IPS-NIHi11 (cell line): Measurements from ENCODE around the gene B3GNT5.
A peak's percentile ranks its signal among the peaks of the same experiment; 100 is the strongest.
"Not testable (repeated sequence)": the region's sequence is repeated elsewhere in the genome, so short reads cannot be mapped to it uniquely, and the experiment has no call there.

ENCODE experiments used
- DNase-seq: peaks from one replicate; pipeline ENCODE4 v3.0.0; 2012; ENCODE audit warnings: mixed read lengths, low spot score

The B3GNT5 gene

DNA sequence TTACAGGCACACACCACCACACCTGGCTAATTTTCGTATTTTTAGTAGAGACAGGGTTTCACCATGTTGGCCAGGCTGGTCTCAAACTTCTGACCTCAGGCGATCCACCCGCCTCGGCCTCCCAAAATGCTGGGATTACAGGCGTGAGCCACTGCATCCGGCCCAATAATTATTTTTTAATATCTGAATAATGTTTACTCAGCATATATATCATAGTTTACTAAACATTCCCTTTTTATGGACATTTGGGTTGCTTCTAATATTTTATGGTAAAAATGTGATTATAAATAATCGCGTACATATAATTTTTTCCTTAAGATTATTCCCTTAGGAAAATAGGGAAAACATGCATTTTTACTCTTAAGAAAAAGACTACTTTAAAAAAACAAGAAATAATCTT lies 22.8 kb upstream of the B3GNT5 start:
- not testable (repeated sequence) for DNase-seq

GRCh38 chr3:183230826-183231225 lies 22.2 kb upstream of the B3GNT5 start:
- DNase-seq = no peak

DNA sequence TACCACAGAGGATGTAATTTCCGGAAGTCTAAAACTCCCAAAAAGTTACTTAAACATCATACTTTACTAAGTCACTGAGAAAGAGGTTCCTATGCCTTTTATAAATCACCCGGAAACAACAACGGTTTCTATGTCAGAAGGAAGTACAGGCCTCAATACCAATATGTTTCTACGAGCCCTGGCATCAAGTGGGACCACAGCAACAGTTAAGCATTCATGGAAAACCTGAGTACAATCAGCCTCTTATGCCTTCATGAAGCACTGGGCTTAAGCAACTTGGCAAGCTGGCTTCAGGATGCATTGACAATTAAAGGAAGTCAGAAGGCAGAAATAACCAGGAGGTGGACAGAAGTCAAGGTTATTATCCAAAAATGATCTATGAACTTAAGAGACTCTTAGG lies 19.1 kb upstream of the B3GNT5 start:
- DNase-seq = no peak

DNA sequence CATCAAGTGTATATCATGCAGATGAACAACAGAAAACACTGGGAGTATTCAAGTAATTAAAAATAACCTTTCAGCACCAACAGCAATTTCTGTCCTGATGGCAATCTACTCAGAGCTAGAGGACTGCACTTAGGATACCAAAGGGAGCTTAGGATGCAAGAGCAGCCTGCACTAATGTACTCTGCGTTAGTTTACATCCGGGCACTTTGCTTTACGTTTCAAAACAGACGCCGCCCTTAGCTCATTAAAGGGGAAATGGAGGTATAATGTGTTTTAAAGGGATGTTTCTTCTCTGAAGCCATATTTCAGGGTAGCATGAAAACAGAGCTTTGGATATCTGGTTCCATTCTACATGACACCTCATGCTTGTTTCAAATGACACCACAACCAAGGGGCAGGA lies 14.0 kb upstream of the B3GNT5 start:
- no peak for DNase-seq

DNA sequence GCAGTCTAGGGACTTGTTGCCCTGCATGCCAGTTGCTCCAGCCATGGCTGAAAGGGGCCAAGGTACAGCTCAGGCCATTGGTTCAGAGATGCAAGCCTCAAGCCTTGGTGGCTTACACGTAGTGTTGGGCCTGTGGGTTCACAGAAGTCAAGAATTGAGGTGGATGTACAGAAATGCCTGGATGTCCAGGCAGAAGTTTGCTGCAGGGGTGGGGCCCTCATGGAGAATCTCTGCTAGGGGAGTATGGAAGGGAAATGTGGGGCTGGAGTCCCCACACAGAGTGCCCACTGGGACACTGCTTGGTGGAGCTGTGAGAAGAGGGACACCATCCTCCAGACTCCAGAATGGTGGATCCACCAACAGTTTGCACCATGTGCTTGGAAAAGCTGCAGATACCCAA lies 10.6 kb upstream of the B3GNT5 start:
- no peak for DNase-seq

- DNase-seq = no peak
Measured at GRCh38 chr3:183244219-183244618, 8.8 kb upstream of the B3GNT5 start.

DNA sequence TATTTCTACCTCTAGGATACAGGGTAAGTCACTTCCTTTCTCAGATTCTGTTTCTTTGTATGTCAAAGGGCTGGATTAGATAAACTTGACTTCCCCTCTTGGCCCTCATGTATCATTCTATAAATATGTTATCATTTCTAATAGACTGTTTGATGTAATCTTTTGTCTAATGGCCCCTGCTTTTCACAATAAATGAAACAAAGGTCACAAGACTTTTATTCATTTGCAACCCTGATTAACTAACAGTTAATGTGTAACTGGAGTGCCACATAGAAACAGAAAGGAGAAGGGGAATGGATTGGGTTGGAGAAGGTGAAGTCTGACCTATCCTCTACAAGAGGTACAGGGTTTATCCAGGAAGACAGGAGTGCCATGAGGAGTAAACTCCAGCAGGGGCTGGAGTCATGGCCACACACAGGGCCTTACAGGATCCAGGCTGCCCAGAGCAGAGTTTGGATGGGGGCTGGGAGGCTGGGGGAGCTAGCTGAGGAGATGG lies 8.0 kb upstream of the B3GNT5 start:
- no peak for DNase-seq

DNA sequence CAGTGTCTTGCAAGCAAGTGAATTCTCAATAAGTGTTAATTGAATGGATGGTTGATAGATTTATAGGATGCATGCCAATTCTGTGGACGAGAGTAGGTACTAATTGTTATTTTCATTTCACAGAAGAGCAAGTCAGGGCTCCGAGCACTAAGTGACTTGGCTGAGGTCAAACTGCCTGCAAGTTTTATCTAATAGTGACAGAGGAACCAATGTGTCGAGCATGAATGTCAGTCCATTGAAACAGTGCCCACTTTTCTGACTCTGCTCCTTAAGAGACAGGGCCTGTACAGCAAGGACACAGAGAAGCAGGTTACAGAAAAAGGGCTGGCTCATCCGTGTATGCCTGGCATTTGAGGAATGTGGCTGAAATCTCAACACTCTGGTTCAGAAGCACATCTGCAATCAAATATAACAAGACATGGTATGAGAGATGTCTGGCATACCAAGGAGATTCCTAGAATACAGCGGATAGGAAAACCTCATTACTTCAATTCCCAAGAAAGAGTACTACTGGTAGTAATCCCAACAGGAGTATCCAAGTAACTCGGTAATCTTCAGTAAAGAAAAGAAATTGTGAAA lies 6.0 kb upstream of the B3GNT5 start:
- DNase-seq = no peak

GRCh38 chr3:183249006-183249718 lies 3.9 kb upstream of the B3GNT5 start:
- no peak for DNase-seq

DNA sequence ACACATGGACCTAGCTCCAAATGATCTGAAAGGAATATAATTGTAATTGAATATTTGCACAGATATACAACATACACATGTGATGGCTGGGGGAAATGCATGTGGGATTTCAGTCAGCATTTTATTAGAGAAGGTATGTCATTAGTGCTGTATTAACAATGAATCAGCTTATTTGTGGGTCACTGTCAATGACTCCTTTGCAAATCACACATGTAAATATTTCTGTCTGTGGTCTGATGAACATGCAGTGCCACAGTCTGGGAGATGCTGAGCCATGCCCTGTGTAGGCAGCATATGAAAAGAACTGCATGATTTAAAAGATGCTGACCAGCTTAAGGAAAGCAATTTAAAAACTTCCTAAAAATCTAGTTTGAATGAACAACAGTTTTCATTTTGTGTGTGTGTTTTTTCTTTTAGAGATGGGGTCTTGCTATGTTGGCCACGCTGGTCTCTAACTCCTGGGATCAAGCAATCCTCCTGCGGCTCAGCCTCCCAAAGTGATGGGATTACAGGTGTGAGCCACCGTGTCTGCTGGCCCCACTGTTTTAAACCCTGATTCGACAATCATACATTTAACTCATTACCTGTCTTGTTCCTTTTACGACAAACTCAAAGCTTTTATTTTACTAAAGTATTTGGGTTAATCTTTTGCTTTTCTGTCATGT lies 803 bp upstream of the B3GNT5 start:
- DNase-seq = no peak

DNA sequence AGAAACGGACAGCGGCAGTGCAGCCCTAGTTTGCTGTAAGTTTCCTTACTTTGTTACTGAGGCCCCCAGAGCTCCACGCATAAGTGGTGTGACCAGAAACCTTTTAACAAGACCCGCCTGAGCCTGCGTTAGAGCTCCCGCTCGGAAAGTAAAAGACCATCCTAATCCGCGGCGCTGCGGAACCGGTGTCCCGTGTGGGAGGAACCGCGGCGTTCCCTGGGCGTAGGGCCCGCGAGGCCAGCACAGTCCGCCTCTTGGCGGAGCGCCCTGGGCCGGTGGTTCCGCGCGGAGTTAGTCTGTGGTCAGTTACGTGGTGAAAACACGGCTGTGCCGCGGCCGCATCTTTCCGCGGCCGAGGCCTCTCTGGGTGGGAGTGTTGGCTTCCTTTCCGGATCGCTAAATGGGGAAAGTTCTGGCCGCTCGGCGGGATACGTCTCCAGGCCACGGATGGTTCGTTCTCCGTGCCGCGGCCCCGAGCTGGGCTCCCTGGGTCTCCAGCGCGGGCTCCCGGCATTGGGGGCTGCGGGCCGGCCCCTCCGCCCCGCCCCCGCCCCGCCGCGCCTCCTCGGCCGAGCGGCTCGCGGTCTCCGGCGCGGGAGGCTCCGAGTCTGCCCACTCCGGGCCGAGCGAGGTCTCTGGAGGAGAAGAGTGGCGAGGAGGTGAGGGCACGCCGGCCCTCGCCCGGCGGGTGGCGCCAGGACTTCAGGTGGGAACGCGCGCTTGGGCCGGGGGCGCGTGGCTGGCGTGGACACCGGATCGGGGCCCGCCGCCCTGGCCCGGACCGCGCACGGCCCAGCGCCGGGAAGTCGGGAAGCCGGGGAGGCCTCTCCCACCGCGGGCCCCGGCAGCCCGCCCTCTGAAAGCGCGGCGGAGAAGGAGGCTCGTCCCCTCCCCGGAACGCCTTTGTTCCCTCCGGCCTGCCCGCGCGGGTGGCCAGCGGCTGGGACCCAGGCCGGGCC lies 754 bp downstream of the B3GNT5 start:
- DNase-seq = peak; percentile 70

GRCh38 chr3:183254487-183255347 lies 1.7 kb downstream of the B3GNT5 start:
- no peak for DNase-seq

GRCh38 chr3:183255348-183255730 lies 2.3 kb downstream of the B3GNT5 start:
- DNase-seq = no peak

- no peak for DNase-seq
Measured at GRCh38 chr3:183259087-183259486, 6.0 kb downstream of the B3GNT5 start.

DNA sequence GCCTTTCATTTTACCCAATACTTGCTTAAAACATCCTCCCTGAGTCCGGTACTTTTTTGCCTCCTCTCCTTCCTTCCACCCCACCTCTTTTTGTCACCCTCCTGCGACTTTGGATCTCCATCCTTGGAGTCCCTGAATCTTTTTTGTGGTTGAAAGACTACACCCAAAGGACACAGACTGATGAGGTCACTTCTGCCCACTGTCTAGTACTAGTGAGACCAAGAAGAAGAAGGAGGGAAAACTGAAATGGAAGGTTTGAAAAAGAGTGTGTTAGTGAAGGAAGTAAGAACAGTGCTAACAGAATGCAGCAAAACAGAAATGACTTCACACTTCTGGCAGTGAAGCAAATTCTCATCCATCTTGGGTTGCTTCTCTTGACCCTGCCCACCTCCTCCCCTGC lies 6.6 kb downstream of the B3GNT5 start:
- no peak for DNase-seq

DNA sequence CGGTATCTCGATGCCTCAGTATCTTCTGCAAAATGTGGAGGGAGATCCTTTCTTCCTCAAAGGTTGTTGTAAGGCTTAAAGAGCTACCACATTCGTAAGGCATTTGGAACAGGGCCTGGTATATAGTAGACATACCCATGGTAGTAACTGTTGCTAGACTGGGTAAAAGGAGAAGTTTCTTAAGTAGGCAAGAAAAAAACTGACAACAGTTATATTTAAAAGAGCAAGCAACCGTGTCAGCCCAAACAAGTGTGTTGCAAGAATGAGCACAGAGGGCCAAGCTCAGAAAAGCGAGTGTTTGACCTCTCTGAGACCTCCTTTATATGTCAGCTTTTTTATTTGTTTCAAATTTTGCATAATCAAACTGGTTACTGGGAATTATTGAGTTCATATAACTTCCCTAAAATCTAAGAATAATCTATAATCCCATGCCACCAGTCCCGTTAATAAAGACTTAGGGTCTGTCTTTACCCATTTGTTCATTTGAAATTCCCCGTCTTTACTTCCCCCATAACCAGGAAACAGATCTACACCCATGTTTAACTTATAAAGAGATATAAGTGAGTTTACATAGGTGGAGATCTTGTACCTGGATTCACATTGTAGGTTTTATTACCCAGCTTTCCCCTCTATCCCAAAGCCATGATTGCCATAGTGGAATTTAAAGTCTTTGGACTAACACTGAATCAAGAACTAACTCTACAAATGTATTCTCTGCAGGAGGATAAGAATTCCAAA lies 7.3 kb downstream of the B3GNT5 start:
- no peak for DNase-seq

GRCh38 chr3:183261151-183261724 lies 8.2 kb downstream of the B3GNT5 start:
- DNase-seq = no peak

GRCh38 chr3:183262875-183263378 lies 9.9 kb downstream of the B3GNT5 start:
- DNase-seq = no peak

DNA sequence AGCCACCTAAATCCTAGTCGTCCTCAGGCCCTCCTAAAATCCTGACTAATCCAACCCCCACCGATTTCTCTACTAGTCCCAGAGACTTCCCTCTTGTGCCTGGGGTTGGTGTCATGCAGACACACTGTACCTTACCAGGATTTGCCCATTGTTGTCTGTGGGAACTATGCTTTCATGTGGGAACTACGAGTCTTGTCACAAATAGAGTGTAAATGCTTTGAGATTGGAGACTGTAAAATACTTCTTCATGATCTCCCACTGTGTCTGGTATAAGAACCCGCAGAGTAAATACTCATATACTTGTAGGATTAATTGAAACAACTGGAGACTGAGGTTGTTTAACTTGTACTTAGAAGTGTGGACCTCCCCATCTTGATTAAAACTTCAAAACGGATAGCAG lies 11.2 kb downstream of the B3GNT5 start:
- DNase-seq = no peak

GRCh38 chr3:183265157-183265642 lies 12.1 kb downstream of the B3GNT5 start:
- DNase-seq = peak; percentile 65
